ENCODE data around the gene TEPSIN.

TEPSIN gene

GRCh38 chr17:81191116-81191515, 47.7 kb downstream of the TEPSIN start:
- no peak for DNase-seq (ENCODE audit: low read depth in 1 of 2, low spot score in 1 of 2)

GRCh38 chr17:81190591-81190990, 48.3 kb downstream of the TEPSIN start:
- DNase-seq (ENCODE audit: low read depth in 1 of 2, low spot score in 1 of 2): no peak
- no peak overlapping the region for H3K27ac ChIP-seq (replicated peaks)
- TF ChIP-seq SPI1 (IDR thresholded peaks at IDR 0.05; ENCODE audit: borderline replicate concordance, low read depth): no peak
- TF ChIP-seq, protein P1, sequence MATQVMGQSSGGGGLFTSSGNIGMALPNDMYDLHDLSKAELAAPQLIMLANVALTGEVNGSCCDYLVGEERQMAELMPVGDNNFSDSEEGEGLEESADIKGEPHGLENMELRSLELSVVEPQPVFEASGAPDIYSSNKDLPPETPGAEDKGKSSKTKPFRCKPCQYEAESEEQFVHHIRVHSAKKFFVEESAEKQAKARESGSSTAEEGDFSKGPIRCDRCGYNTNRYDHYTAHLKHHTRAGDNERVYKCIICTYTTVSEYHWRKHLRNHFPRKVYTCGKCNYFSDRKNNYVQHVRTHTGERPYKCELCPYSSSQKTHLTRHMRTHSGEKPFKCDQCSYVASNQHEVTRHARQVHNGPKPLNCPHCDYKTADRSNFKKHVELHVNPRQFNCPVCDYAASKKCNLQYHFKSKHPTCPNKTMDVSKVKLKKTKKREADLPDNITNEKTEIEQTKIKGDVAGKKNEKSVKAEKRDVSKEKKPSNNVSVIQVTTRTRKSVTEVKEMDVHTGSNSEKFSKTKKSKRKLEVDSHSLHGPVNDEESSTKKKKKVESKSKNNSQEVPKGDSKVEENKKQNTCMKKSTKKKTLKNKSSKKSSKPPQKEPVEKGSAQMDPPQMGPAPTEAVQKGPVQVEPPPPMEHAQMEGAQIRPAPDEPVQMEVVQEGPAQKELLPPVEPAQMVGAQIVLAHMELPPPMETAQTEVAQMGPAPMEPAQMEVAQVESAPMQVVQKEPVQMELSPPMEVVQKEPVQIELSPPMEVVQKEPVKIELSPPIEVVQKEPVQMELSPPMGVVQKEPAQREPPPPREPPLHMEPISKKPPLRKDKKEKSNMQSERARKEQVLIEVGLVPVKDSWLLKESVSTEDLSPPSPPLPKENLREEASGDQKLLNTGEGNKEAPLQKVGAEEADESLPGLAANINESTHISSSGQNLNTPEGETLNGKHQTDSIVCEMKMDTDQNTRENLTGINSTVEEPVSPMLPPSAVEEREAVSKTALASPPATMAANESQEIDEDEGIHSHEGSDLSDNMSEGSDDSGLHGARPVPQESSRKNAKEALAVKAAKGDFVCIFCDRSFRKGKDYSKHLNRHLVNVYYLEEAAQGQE (IDR thresholded peaks at IDR 0.05; ENCODE audit: insufficient replicate concordance, low read depth): no peak
- TF ChIP-seq, protein P2, sequence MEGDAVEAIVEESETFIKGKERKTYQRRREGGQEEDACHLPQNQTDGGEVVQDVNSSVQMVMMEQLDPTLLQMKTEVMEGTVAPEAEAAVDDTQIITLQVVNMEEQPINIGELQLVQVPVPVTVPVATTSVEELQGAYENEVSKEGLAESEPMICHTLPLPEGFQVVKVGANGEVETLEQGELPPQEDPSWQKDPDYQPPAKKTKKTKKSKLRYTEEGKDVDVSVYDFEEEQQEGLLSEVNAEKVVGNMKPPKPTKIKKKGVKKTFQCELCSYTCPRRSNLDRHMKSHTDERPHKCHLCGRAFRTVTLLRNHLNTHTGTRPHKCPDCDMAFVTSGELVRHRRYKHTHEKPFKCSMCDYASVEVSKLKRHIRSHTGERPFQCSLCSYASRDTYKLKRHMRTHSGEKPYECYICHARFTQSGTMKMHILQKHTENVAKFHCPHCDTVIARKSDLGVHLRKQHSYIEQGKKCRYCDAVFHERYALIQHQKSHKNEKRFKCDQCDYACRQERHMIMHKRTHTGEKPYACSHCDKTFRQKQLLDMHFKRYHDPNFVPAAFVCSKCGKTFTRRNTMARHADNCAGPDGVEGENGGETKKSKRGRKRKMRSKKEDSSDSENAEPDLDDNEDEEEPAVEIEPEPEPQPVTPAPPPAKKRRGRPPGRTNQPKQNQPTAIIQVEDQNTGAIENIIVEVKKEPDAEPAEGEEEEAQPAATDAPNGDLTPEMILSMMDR (IDR thresholded peaks at IDR 0.05; ENCODE audit: insufficient read depth, low read length): no peak
- no peak for TF ChIP-seq GABPA (IDR thresholded peaks at IDR 0.05; ENCODE audit: low read depth)
- no peak for TF ChIP-seq POLR2AphosphoS5 (IDR thresholded peaks at IDR 0.05; ENCODE audit: low read depth)
- no peaks in the 10 kb centered on the region for H3K27me3 ChIP-seq (ENCODE audit: insufficient read depth, poor library complexity, severe bottlenecking)
- H3K4me3 ChIP-seq (replicated peaks; ENCODE audit: insufficient read depth, low read length): no peak overlapping the region

More at GRCh38 chr17:81191116-81191515, 47.7 kb downstream of the TEPSIN start:
- no peak for TF ChIP-seq GABPA (IDR thresholded peaks at IDR 0.05; ENCODE audit: low read depth)
- TF ChIP-seq POLR2AphosphoS5 (IDR thresholded peaks at IDR 0.05; ENCODE audit: low read depth): no peak
- TF ChIP-seq, protein P1 (IDR thresholded peaks at IDR 0.05; ENCODE audit: insufficient replicate concordance, low read depth): no peak
- TF ChIP-seq, protein P2 (IDR thresholded peaks at IDR 0.05; ENCODE audit: insufficient read depth, low read length): no peak
- no peak for TF ChIP-seq SPI1 (IDR thresholded peaks at IDR 0.05; ENCODE audit: borderline replicate concordance, low read depth)
- Histone ChIP-seq H3K27me3 (ENCODE audit: insufficient read depth, poor library complexity, severe bottlenecking) (no peaks in the 10 kb centered on the region), H3K4me3 (replicated peaks; ENCODE audit: insufficient read depth, low read length) (no peak overlapping the region), H3K27ac (replicated peaks) (no peak overlapping the region)

DNA sequence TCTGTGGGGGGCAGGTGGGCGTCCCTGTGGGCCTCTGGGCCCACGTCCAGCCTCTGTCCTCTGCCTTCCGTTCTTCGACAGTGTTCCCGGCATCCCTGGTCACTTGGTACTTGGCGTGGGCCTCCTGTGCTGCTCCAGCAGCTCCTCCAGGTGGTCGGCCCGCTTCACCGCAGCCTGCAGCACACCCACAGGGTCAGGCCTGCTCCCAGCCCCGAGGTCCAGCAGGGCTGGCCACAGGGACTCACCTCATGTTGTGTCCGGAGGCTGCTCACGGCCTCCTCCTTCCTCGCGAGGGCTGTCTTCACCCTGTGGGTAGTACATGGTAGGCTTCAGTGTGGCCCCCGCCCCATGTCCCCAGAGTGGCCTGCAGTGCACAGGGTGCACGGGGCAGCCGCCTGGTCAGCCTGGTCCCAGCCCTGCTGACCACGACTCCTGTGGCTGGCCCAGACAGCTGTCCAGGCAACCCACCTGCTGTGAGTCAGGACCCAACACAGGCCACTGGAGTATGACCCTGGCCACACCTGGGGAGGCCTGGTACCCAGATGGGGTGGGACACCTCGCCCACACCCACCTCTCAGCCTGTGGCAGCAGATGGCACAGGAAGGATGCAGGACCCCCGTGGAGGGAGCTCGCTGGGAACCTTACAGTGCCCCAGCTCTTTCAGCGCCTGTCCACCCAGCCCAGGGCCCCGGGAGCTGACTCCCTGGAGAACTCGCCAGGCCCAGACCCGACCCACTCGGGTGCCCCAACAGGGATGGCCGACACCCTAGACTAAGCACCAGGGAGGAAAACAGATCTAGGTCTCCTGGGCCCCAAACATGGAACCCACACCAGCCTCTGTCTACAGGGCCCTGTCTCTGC, 49.0 kb downstream of the TEPSIN start:
- TF ChIP-seq, protein P2 (IDR thresholded peaks at IDR 0.05; ENCODE audit: insufficient read depth, low read length): no peak
- TF ChIP-seq, protein P1 (IDR thresholded peaks at IDR 0.05; ENCODE audit: insufficient replicate concordance, low read depth): no peak
- TF ChIP-seq SPI1 (IDR thresholded peaks at IDR 0.05; ENCODE audit: borderline replicate concordance, low read depth) (no peak), GABPA (IDR thresholded peaks at IDR 0.05; ENCODE audit: low read depth) (no peak), POLR2AphosphoS5 (IDR thresholded peaks at IDR 0.05; ENCODE audit: low read depth) (no peak)
- no peak for DNase-seq (ENCODE audit: low read depth in 1 of 2, low spot score in 1 of 2)
- no peak overlapping the region for H3K4me3 ChIP-seq (replicated peaks; ENCODE audit: insufficient read depth, low read length)
- peaks cover 3% of the 10 kb centered on the region for H3K27me3 ChIP-seq (ENCODE audit: insufficient read depth, poor library complexity, severe bottlenecking)
- no peak overlapping the region for H3K27ac ChIP-seq (replicated peaks)
